Choroid plexus epithelial cell (primary cell): ENCODE results near the gene EIPR1.
A peak's percentile ranks its signal among the peaks of the same experiment; 100 is the strongest.

Source experiments
- DNase-seq: peaks from one replicate; pipeline ENCODE4 v3.0.0-alpha.2; 2010; ENCODE audit warnings: low read depth
- H3K4me3 ChIP-seq: 2 replicates; pipeline ENCODE4 v1.5.1; 2011; ENCODE audit warnings: low read depth, mild to moderate bottlenecking, control low read depth, low read length, moderate library complexity
- CTCF ChIP-seq: conservative IDR thresholded peaks from 2 replicates; pipeline ENCODE4 v1.5.1; 2011; ENCODE audit warnings: low read depth, mild to moderate bottlenecking, control low read depth, inconsistent platforms, low read length, moderate library complexity

The EIPR1 gene

GRCh38 chr2:3403587-3404334 lies 26.1 kb upstream of the EIPR1 start:
- no peak for TF ChIP-seq CTCF
- no peak for DNase-seq
- H3K4me3 ChIP-seq, result no peak overlapping the region

DNA sequence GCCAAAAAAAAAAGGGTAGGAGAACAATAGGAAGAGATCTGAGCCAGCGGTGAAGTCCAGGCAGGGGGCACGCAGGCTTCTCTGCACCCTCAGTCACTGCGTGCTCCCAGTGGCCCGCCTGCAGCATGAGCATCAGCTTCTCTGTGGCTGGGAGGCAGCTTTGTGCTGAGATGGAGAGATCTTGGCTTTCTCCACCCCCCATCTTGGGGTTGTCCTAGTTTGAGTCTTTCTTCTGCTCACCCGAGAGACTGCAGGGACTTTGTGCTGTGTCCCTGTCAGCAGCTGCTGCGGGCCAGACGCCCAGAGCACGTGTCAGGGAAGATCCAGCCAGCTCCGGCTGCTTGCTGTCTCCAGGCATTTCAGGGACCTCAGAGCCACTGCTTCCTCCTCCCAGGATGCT lies 22.2 kb upstream of the EIPR1 start:
- no peak overlapping the region for H3K4me3 ChIP-seq
- no peak for TF ChIP-seq CTCF

DNA sequence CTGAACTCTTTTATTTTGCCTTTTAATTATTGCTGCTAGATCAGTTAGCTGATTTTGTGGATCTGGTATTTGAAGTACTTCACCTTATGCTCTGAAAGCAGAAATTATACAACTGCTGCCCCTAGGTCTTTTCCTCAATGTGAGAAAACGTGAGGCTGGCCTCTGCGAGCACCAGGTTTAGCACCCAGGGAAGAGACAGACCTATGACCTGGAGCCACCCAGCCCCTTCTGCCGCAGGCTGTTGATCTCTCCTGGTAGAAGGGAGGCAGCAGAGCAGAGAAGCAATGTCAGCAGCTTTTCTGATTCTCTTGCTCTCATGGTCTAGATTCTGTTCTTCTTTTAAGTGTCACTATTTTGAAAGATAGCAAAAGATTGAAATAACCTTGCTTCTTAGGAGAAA lies 21.8 kb upstream of the EIPR1 start:
- no peak for TF ChIP-seq CTCF
- DNase-seq, result no peak

More for the DNA sequence above, 22.2 kb upstream of the EIPR1 start:
- DNase-seq, result no peak

DNA sequence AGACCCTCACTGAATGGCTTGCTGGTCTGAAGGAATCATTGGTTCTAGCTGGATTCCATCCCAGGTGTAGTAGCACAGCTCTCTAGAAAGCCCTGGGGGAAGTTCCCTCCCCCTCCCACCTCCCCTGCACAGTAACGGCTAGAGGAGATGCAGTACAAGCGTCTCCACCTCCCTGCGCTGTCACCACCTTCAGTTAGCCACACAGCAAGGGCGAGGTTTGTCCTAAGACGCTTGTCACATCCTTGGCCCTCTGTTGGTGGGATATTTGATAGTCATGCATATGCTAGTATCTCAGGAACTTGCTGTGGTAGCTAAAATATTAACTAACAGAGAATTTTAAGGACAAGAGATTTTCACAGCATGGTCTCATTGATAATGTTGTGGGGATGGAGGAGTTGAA lies 21.2 kb upstream of the EIPR1 start:
- H3K4me3 ChIP-seq, result no peak overlapping the region
- DNase-seq, result no peak
- peak; percentile 4 for TF ChIP-seq CTCF

More for the DNA sequence above, 21.8 kb upstream of the EIPR1 start:
- H3K4me3 ChIP-seq, result no peak overlapping the region

DNA sequence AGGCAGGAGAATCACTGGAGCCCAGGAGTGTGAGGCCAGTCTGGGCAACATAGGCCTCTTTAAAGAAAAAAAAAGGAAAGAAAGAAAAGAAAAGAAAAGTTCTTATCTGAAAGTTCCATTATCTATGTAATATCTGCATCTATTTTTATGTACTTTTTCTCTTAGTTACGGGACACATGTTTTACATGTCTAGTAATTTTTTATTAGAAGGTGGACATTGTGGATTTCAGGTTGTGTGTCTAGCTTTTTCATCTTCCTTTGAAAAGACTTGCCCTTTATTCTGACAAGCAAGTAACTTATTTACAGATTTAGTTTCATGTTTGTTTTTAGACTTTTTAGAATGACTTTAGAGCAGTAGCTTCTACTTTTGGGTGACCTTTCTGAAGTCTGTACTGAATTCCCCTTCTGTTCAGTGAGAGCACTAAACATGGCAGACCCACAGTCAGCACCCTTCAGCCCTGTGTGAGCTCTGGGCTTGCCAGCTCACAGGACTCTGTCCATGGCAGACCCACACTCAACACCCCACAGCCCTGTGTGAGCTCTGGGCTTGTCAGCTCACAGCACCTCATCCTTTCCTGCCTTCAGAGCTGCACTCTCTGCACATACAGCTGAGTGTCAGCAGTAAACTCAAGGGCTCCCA lies 19.4 kb upstream of the EIPR1 start:
- no peak for DNase-seq
- no peak overlapping the region for H3K4me3 ChIP-seq
- no peak for TF ChIP-seq CTCF

- no peak overlapping the region for H3K4me3 ChIP-seq
- DNase-seq, result no peak
- no peak for TF ChIP-seq CTCF
These were observed 14.6 kb upstream of the EIPR1 start for GRCh38 chr2:3392216-3392615.

DNA sequence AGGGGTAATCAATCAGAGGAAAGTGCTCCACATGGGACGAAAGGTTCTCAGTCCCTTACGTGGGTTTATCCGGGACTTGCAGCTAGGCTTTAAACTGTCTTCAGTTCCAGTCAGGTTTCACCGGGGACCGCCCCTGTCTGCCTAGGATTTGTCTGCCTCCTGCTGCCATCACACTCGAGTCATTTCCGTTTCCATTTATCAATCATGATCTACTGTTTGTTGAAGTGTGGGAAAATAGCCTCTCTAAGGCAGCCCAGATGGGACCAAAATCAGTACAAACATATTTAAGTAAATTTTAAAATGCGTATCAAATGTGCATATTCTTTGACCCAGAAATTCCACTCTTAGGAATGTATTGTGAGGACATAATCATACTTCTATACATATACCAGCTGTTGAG lies 12.4 kb upstream of the EIPR1 start:
- no peak overlapping the region for H3K4me3 ChIP-seq
- DNase-seq, result no peak
- TF ChIP-seq CTCF, result no peak
